GM12891 (cell line): ENCODE results near the gene RAI1.
"Not testable (repeated sequence)": the region's sequence is repeated elsewhere in the genome, so short reads cannot be mapped to it uniquely, and the experiment has no call there.

Source experiments
- DNase-seq: peaks from one replicate; pipeline ENCODE4 v3.0.0; 2011; ENCODE audit warnings: low spot score; ENCODE audit not compliant: insufficient read length
- FAIRE-seq: peaks from 2 replicates; lab custom pipeline; 2011; peaks lifted over from hg19 to GRCh38; lab: Jason Lieb, UNC
- PAX5 ChIP-seq: IDR thresholded peaks from 2 replicates; pipeline ENCODE4 v1.6.1; 2011; ENCODE audit warnings: low read length, moderate library complexity, mild to moderate bottlenecking; ENCODE audit not compliant: insufficient read depth, severe bottlenecking
- POLR2A ChIP-seq: IDR thresholded peaks from 2 replicates; pipeline ENCODE4 v1.6.1; 2011; ENCODE audit warnings: low read depth, low read length, control low read depth
- POLR2AphosphoS5 ChIP-seq: IDR thresholded peaks from 2 replicates; pipeline ENCODE4 v1.6.1; 2011; ENCODE audit warnings: low read depth, low read length, control low read depth
- POU2F2 ChIP-seq: IDR thresholded peaks from 2 replicates; pipeline ENCODE4 v1.6.1; 2011; ENCODE audit warnings: low read depth, mild to moderate bottlenecking, control low read depth, low read length, moderate library complexity
- SPI1 ChIP-seq: IDR thresholded peaks from 2 replicates; pipeline ENCODE4 v1.6.1; 2011; ENCODE audit warnings: low read depth, low read length, control low read depth
- TAF1 ChIP-seq: IDR thresholded peaks from 2 replicates; pipeline ENCODE4 v1.6.1; 2011; ENCODE audit warnings: low read depth, low read length, control low read depth

Gene RAI1

DNA sequence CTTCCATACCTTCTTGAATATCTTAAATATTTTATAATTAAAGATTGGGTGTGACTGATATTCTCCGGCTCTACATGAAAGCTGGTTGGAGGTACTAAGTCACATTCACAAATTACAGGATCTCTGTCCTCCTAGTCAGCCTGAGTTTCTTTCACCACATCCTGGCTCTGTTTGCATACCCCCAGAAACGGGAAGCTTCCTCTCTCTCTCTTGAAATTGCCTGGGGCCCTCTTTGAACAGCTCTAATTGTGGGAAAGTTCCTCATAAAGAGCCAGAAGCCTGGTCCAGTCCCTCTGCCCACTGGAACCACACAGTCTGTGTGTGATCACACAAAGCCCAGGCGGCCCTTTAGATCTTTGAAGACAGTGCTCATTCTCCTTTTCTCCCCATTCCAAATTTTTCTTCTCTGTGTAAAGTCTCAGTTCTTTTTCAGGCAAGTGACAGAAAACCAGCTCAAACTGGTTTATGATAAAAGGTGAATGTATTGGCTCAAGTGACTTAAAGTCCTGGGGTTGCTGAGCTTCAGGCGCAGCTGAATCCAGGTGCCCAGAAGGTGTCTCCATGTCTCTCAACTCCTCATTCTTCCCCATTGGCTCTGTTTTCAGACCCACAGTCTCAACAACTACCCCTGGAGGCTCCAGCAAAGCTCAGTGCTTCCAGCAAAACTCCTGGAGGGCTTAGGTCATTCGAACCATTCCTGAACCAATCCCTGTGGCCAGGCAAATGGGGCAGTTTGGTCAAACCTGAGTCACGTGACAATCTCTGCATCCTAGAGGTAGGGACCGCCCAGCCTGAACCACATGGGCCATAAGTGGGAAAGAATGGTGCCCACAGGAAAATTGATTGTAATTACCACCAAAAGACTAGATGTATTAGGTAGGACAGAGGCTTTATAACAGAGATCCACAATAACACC is 8.5 kb upstream of the RAI1 start:
- peak; percentile 66 for FAIRE-seq
- no peak for DNase-seq
- TF ChIP-seq SPI1, result peak; percentile 18; the same call in 1 of the 2 replicates
- TF ChIP-seq POU2F2, result no peak

DNA sequence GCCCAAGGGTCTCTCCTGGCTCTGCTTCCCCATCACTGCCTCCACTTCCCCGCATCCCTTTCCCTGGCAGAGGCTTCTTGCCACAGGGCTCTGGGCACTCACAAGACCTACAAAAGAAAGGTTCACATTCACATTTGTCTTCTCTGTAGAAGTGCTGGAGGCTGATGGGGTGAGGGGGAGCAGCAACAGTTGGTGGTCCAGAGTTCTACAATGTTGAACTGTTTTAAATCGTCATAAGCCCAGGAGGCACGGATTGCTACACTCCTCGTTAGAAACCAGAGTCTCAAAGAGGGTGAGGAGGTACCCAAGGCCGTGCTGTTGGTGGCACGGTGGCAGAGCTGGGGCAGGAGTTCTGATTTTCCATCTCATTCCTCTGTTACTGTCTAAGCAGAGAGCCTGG is 5.8 kb upstream of the RAI1 start:
- DNase-seq (no peak), FAIRE-seq (no peak)
- no peak for TF ChIP-seq SPI1
- TF ChIP-seq POU2F2, result no peak
- no peak for TF ChIP-seq POLR2A
- no peak for TF ChIP-seq TAF1
- no peak for TF ChIP-seq POLR2AphosphoS5
- no peak for TF ChIP-seq PAX5

DNA sequence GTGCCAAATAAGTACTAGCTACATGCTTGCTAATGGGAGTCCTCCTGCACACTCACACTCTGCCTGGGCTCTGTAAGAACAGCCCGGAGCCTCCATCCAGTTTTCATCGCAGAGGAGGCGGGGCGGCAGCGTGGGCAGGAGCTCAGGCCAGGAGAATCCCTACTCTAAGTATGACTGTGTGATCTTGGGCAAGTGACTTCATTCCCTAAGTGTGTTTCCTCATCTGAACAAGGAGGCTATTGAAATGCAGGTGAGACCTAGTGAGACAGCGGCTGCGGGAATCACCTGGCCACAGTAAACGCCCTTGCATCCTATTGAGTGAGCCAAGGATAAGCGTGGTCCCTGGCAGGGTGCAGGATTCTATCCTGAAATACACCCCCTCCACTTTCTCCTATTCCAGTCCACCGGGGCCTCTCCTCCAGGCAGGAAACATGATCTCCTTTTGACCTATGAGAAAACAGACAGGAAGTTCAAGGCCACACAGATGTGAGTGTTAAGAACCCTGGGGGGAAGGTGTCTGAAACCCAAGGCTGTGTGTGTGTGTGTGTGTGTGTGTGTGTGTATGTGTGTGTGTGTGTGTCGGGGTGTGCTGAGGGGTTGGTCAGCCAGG is 5.2 kb upstream of the RAI1 start:
- no peak for DNase-seq
- FAIRE-seq, result peak; percentile 95
- TF ChIP-seq POLR2A (no peak), TAF1 (no peak), POLR2AphosphoS5 (no peak), SPI1 (0 out of 2 replicates have a peak, but pooled peaks have one; percentile 4)

DNA sequence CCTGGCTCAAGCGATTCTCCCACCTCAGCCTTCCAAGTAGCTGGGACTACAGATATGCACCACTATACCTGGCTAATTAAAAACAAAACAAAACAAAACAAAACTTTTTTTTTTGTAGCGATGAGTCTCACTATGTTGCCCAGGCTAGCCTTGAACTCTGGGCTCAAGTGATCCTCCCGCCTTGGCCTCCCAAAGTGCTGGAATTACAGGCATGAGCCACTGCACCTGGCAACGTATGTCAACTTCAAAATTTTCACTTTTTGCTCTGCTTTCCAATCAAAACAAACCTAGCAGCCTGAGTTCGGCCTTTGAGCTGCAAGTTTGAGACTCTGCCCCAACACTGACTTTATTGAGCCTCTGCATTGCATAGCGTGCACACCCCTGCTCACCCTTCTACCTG is 4.5 kb upstream of the RAI1 start:
- no peak for DNase-seq
- peak; percentile 71 for FAIRE-seq
- TF ChIP-seq TAF1, result no peak
- TF ChIP-seq PAX5, result no peak
- TF ChIP-seq POLR2AphosphoS5, result no peak
- TF ChIP-seq POU2F2, result no peak
- TF ChIP-seq POLR2A, result no peak
- TF ChIP-seq SPI1, result no peak

DNA sequence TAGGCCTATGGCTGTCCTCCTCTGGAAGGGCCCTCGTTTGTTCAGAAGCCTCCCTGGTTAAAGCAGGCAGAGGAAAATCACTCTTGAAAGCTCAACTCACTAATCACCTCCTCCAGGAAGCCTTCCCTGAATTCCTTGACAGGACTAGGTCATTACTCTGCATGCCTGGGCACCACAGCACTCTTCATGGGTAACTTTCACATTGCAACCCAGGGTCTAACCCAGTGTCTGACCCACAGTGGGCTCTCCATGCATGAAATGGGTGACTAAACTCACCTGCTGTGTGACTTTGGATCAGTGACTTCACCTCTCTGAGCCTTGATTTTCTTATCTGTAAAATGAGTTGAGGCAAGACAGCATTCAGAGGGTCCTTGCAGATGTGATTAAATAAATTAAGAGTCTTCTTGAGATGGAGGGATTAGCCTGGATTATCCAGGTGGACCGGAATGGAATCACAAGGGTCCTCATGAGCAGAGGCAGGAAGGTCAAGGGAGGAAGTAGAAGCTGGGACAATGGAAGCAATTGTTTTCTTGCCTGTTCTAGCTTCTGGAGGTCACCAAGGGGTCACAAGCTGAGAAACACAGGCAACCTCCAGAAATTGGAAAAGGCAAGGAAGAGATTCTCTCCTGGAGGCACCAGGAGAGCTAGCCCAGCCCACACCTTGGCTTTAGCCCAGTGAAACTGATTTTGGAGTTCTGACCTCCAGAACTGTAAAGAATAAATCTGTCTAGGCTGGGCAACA is 3.8 kb upstream of the RAI1 start:
- FAIRE-seq, result no peak
- TF ChIP-seq PAX5, result no peak
- TF ChIP-seq TAF1, result no peak
- TF ChIP-seq SPI1, result no peak
- no peak for TF ChIP-seq POLR2A
- no peak for TF ChIP-seq POU2F2
- no peak for TF ChIP-seq POLR2AphosphoS5

DNA sequence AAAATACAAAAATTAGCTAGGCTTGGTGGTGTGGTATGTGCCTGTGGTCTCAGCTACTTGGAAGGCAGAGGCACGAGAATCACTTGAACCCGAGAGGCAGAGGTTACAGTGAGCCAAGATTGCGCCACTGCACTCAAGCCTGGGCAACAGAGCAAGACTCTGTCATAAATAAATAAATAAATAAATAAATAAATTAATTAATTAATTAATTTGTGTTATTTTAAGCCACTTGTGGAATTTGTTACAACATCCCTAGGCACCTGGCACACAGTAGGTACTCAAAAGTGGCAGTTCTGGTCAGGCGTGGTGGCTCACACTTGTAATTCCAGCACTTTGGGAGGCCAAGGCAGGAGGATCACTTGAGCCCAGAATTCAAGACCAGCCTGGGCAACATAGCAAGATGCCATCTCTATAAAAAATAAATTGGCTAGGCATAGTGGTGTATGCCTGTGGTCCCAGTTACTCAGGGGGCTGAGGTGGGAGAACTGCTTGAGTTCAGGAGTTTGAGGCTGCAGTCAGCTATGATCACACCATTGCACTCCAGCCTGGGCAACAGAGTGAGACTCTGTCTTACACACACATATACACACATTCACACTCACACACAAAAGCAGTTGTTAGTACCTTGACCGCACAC is 3.1 kb upstream of the RAI1 start:
- FAIRE-seq, result not testable (repeated sequence)

More for the DNA sequence above, 3.8 kb upstream of the RAI1 start:
- DNase-seq, result no peak

DNA sequence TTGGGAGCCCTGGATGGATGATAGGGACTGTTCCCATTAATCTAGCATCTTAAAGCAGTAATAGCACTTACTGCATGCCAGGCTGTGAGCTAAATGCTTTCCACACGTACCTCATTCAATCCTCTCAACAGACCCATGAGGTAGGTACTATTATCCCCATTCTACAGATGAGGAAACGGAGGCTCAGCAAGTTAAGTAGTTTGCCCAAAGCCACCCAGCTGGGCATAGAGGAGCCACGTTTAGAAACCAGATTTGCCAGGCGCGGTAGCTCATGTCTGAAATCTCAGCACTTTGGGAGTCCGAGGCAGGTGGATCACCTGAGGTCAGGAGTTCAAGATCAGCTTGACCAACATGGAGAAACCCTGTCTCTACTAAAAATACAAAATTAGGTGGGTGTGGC is 2.0 kb upstream of the RAI1 start:
- FAIRE-seq (no peak), DNase-seq (no peak)
- no peak for TF ChIP-seq SPI1

More for the DNA sequence above, 3.1 kb upstream of the RAI1 start:
- not testable (repeated sequence) for DNase-seq

DNA sequence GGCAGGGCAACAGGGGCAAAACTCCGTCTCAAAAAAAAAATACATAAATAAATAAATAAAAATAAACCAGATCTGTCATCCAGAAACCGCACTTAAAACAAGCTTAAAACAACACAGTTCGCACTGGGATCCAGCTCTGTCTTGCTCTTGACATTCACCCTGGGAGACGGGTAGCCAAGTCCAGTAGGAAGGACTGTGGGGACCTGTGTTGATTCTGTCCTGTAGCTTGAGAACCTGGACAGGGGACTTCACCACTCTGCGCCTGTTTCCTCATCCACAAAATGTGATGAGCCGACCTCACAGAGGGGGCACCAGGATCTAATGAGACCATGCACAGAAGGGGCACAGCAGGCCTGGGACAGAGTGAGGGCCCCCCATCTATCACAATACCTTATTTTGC is 1.5 kb upstream of the RAI1 start:
- DNase-seq (no peak), FAIRE-seq (no peak)
- no peak for TF ChIP-seq POU2F2
- no peak for TF ChIP-seq PAX5
- no peak for TF ChIP-seq SPI1
- TF ChIP-seq POLR2A, result no peak
- TF ChIP-seq POLR2AphosphoS5, result no peak
- TF ChIP-seq TAF1, result no peak

DNA sequence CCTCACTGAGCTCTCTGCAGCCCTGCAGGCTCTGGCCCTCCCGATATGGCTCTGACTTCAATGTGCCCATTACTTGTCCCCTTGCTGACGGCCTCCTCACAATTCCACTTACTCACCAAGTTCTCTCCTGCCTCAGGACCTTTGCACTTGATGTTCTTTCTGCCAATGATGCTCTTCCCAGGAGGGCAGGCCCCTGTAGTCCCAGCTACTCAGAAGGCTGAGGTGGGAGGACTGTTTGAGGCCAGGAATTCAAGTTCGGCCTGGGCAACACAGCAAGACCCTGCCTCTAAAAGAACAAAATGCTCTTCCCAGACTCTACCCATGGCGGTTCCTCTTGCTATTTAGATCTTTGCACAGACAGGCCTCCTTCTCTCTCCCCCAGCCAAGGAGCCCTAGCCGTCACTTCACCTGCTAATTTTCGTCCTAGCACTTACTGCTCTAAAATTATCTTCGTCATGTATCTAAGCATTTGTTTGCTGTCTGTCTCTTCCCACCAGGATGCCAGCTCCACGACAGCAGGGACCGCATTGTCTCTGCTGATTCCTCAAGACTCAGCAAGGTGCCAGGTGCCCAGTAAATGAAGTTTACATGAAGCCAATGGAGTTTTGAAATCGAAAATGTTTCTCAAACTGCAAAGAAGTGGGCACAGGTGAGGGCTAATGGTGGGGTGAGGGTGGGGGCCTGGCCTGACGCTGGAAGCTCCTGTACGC is 626 bp upstream of the RAI1 start:
- no peak for FAIRE-seq
- no peak for TF ChIP-seq SPI1
- TF ChIP-seq POLR2AphosphoS5, result no peak
- TF ChIP-seq POU2F2, result no peak
- TF ChIP-seq PAX5, result no peak
- TF ChIP-seq TAF1, result no peak
- no peak for TF ChIP-seq POLR2A
- no peak for DNase-seq
